ENCODE results near the gene SLMAP. TPM values are rescaled to one million over a fixed set of nuclear protein-coding genes. Genes with fewer than 3 reads are reported as not detected.

Gene SLMAP
- polyA plus RNA-seq, 1 of the 3 experiments (the other 2 are of a cell fraction), result 10.5 TPM

DNA sequence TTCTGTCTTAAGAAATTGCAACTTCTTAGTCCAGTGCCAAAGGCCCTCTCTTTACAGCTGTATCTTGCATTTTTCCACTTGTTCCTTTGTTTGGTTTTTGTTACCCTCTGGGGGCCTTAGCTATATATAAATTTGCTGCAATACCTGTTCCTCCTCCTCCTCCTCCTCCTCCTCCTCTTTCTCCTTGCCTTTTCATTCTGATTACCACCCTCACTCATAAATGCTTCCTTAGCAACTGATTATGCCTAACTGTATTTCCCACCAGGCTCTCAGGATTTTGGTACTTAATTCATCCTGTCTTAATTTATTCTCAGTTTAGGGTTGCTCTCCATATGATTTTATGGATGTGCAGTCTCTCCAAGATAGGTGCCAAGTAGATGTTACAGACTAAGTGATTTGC is 65.7 kb downstream of the SLMAP start:
- Histone ChIP-seq H2AFZ (ENCODE audit: low read depth) (no peak overlapping the region), H3F3A (replicated peaks; ENCODE audit: insufficient read depth) (peaks cover 3% of the 10 kb centered on the region), H3K9ac (no peak overlapping the region), H3K4me1 (ENCODE audit: control insufficient read depth in 1 of 2, insufficient read depth in 2 of 2, low read depth in 1 of 2, low read length in 1 of 2) (peaks cover 3 to 4% of the 10 kb centered on the region in 2 experiments), H3K4me2 (no peak overlapping the region), H3K4me3 (ENCODE audit: low read depth in 2 of 2, low read length in 1 of 2) (no peak overlapping the region), H4K20me1 (ENCODE audit: insufficient read depth) (peaks cover 29% of the 10 kb centered on the region), H3K9me2 (no peaks in the 10 kb centered on the region), H3K36me3 (replicated peaks in 1 of 2; ENCODE audit: control insufficient read depth in 1 of 2, insufficient read depth in 2 of 2, low read length in 1 of 2) (no peaks in the 10 kb centered on the region), H3K27me3 (ENCODE audit: insufficient read depth) (no peaks in the 10 kb centered on the region), H3K79me2 (ENCODE audit: insufficient read depth) (peaks cover 70% of the 10 kb centered on the region), H3K9me3 (no peaks in the 10 kb centered on the region), H3K27ac (ENCODE audit: low read depth in 2 of 2, low read length in 1 of 2) (no peak overlapping the region)
- CTCF ChIA-PET, result no interaction called here
- TF ChIP-seq MXI1 (IDR thresholded peaks at IDR 0.05; ENCODE audit: low read depth, low read length), result no peak
- TF ChIP-seq NRF1 (IDR thresholded peaks at IDR 0.05; ENCODE audit: low read depth, low read length), result no peak
- TF ChIP-seq RXRA (IDR thresholded peaks at IDR 0.05; ENCODE audit: borderline replicate concordance, low read depth), result no peak
- TF ChIP-seq CHD2 (IDR thresholded peaks at IDR 0.05; ENCODE audit: low read length, partially characterized antibody), result no peak
- TF ChIP-seq GATA2 (CRISPR knock-in tag; IDR thresholded peaks at IDR 0.05), result no peak
- TF ChIP-seq RAD21 (IDR thresholded peaks at IDR 0.05; ENCODE audit: low read length), result no peak
- TF ChIP-seq GABPA (IDR thresholded peaks at IDR 0.05; ENCODE audit: low read depth), result no peak
- no peak for TF ChIP-seq NFIC (IDR thresholded peaks at IDR 0.05; ENCODE audit: borderline replicate concordance)
- TF ChIP-seq, protein P1, sequence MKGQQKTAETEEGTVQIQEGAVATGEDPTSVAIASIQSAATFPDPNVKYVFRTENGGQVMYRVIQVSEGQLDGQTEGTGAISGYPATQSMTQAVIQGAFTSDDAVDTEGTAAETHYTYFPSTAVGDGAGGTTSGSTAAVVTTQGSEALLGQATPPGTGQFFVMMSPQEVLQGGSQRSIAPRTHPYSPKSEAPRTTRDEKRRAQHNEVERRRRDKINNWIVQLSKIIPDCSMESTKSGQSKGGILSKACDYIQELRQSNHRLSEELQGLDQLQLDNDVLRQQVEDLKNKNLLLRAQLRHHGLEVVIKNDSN (IDR thresholded peaks at IDR 0.05; ENCODE audit: borderline replicate concordance, low read depth), result no peak
- TF ChIP-seq, protein P2, sequence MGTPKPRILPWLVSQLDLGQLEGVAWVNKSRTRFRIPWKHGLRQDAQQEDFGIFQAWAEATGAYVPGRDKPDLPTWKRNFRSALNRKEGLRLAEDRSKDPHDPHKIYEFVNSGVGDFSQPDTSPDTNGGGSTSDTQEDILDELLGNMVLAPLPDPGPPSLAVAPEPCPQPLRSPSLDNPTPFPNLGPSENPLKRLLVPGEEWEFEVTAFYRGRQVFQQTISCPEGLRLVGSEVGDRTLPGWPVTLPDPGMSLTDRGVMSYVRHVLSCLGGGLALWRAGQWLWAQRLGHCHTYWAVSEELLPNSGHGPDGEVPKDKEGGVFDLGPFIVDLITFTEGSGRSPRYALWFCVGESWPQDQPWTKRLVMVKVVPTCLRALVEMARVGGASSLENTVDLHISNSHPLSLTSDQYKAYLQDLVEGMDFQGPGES (IDR thresholded peaks at IDR 0.05; ENCODE audit: low read depth, low read length), result no peak
- no peak for TF ChIP-seq MEF2A (IDR thresholded peaks at IDR 0.05; ENCODE audit: borderline replicate concordance, low read depth)
- no peak for TF ChIP-seq SMC3 (IDR thresholded peaks at IDR 0.05; ENCODE audit: low read depth, low read length)
- TF ChIP-seq, protein P3, sequence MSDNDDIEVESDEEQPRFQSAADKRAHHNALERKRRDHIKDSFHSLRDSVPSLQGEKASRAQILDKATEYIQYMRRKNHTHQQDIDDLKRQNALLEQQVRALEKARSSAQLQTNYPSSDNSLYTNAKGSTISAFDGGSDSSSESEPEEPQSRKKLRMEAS (IDR thresholded peaks at IDR 0.05; ENCODE audit: low read depth), result no peak
- no peak for TF ChIP-seq POLR2AphosphoS5 (IDR thresholded peaks at IDR 0.05; ENCODE audit: low read depth, low read length)
- TF ChIP-seq, protein P4, sequence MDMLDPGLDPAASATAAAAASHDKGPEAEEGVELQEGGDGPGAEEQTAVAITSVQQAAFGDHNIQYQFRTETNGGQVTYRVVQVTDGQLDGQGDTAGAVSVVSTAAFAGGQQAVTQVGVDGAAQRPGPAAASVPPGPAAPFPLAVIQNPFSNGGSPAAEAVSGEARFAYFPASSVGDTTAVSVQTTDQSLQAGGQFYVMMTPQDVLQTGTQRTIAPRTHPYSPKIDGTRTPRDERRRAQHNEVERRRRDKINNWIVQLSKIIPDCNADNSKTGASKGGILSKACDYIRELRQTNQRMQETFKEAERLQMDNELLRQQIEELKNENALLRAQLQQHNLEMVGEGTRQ (IDR thresholded peaks at IDR 0.05; ENCODE audit: borderline replicate concordance, low read depth, low read length), result no peak
- TF ChIP-seq EP300 (IDR thresholded peaks at IDR 0.05; ENCODE audit: borderline replicate concordance in 1 of 2, low read depth in 1 of 2, low read length in 1 of 2), result no peak
- TF ChIP-seq, protein P5, sequence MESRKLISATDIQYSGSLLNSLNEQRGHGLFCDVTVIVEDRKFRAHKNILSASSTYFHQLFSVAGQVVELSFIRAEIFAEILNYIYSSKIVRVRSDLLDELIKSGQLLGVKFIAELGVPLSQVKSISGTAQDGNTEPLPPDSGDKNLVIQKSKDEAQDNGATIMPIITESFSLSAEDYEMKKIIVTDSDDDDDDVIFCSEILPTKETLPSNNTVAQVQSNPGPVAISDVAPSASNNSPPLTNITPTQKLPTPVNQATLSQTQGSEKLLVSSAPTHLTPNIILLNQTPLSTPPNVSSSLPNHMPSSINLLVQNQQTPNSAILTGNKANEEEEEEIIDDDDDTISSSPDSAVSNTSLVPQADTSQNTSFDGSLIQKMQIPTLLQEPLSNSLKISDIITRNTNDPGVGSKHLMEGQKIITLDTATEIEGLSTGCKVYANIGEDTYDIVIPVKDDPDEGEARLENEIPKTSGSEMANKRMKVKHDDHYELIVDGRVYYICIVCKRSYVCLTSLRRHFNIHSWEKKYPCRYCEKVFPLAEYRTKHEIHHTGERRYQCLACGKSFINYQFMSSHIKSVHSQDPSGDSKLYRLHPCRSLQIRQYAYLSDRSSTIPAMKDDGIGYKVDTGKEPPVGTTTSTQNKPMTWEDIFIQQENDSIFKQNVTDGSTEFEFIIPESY (IDR thresholded peaks at IDR 0.05; ENCODE audit: borderline replicate concordance, low read depth), result no peak
- TF ChIP-seq TAF1 (IDR thresholded peaks at IDR 0.05; ENCODE audit: borderline replicate concordance, low read depth, low read length), result no peak
- no peak for DNase-seq
- POLR2A ChIA-PET, result no interaction called here

Data from SK-N-SH (cell line).